ENCODE results near the gene CPNE9. TPM values are rescaled to one million over a fixed set of nuclear protein-coding genes. Genes with fewer than 3 reads are reported as not detected.
A peak's percentile ranks its signal among the peaks of the same experiment; 100 is the strongest.

The CPNE9 gene
- total RNA-seq, 4 donors from 2014 or later, result 0.49 to 3.4 (median 2.1) TPM

DNA sequence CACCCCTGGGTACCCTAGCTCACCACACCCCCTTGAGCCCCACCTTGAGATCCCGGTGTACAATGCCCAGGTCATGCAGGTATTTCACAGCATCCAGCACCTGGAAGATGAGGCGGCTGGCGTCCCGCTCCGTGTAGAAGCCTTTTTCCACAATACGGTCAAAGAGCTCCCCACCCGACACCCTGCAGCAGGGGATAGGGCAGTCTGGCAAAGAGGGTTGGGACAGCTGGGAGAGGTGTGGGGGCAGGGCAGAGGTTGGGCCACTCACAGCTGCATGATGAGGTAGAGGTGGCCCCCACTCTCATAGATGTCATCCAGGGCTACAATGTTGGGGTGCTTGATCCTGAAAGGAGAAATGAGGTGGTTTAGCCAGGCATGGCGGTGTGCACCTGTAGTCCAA, 59.2 kb downstream of the CPNE9 start:
- WGBS, result 90% methylated on average over 8 of the region's 8 CpGs
- no peak for DNase-seq (ENCODE audit: low spot score in 2 of 2)
- no peaks in the 10 kb centered on the region for H3K9me3 ChIP-seq
- H3K27ac ChIP-seq, result no peak overlapping the region
- peaks cover 54% of the 10 kb centered on the region for H3K36me3 ChIP-seq
- H3K4me3 ChIP-seq, result no peak overlapping the region
- no peaks in the 10 kb centered on the region for H3K27me3 ChIP-seq
- TF ChIP-seq EP300 (IDR thresholded peaks at IDR 0.05) (no peak), POLR2A (IDR thresholded peaks at IDR 0.05) (no peak), CTCF (IDR thresholded peaks at IDR 0.05) (no peak), POLR2AphosphoS5 (IDR thresholded peaks at IDR 0.05) (no peak)
- peaks cover 7% of the 10 kb centered on the region for H3K4me1 ChIP-seq

DNA sequence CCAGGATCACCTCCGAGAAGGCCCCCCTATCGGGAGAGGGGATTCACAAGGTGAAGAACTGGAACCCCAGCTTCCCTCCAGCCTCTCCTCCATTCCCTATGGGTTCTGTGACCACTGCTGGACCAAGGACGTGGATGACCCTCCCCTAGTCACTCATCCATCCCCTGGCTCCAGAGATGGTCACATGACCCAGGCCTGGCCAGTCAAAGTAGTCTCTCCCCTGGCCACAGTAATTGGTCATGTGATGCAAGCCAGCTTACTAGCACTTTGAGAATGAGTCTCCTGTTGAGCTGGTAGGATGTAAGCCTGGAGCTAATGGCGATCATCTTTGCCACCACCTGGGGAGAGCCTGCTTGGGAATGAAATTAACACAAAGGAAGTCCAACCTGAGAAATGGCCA, 62.2 kb downstream of the CPNE9 start:
- H3K36me3 ChIP-seq, result peaks cover 26% of the 10 kb centered on the region
- H3K4me1 ChIP-seq, result peaks cover 36% of the 10 kb centered on the region
- WGBS, result 97% methylated on average over 4 of the region's 4 CpGs
- H3K4me3 ChIP-seq, result no peak overlapping the region
- TF ChIP-seq POLR2AphosphoS5 (IDR thresholded peaks at IDR 0.05) (no peak), CTCF (IDR thresholded peaks at IDR 0.05) (no peak), EP300 (IDR thresholded peaks at IDR 0.05) (no peak), POLR2A (IDR thresholded peaks at IDR 0.05) (no peak)
- H3K27me3 ChIP-seq, result no peaks in the 10 kb centered on the region
- H3K9me3 ChIP-seq, result no peaks in the 10 kb centered on the region
- DNase-seq (ENCODE audit: low spot score in 2 of 2), result no peak
- no peak overlapping the region for H3K27ac ChIP-seq

GRCh38 chr3:9767418-9767817, 63.8 kb downstream of the CPNE9 start:
- H3K27me3 ChIP-seq, result no peaks in the 10 kb centered on the region

GRCh38 chr3:9768141-9768775, 64.6 kb downstream of the CPNE9 start:
- TF ChIP-seq CTCF (IDR thresholded peaks at IDR 0.05) (no peak), POLR2A (IDR thresholded peaks at IDR 0.05) (no peak), EP300 (IDR thresholded peaks at IDR 0.05) (no peak), POLR2AphosphoS5 (IDR thresholded peaks at IDR 0.05) (no peak)
- DNase-seq (ENCODE audit: low spot score in 2 of 2), result no peak
- no peak overlapping the region for H3K27ac ChIP-seq
- H3K9me3 ChIP-seq, result no peaks in the 10 kb centered on the region
- peaks cover 7% of the 10 kb centered on the region for H3K36me3 ChIP-seq
- 53% methylated on average over 5 of the region's 6 CpGs for WGBS
- no peaks in the 10 kb centered on the region for H3K27me3 ChIP-seq
- H3K4me3 ChIP-seq, result no peak overlapping the region
- H3K4me1 ChIP-seq, result peaks cover 36% of the 10 kb centered on the region

More at GRCh38 chr3:9767418-9767817, 63.8 kb downstream of the CPNE9 start:
- Histone ChIP-seq H3K9me3 (no peaks in the 10 kb centered on the region), H3K4me1 (peaks cover 36% of the 10 kb centered on the region), H3K36me3 (peaks cover 13% of the 10 kb centered on the region), H3K27ac (no peak overlapping the region), H3K4me3 (no peak overlapping the region)
- TF ChIP-seq POLR2AphosphoS5 (IDR thresholded peaks at IDR 0.05), result no peak
- TF ChIP-seq EP300 (IDR thresholded peaks at IDR 0.05), result no peak
- TF ChIP-seq POLR2A (IDR thresholded peaks at IDR 0.05), result no peak
- TF ChIP-seq CTCF (IDR thresholded peaks at IDR 0.05), result no peak
- no peak for DNase-seq (ENCODE audit: low spot score in 2 of 2)
- 67% methylated on average over 7 of the region's 7 CpGs for WGBS

DNA sequence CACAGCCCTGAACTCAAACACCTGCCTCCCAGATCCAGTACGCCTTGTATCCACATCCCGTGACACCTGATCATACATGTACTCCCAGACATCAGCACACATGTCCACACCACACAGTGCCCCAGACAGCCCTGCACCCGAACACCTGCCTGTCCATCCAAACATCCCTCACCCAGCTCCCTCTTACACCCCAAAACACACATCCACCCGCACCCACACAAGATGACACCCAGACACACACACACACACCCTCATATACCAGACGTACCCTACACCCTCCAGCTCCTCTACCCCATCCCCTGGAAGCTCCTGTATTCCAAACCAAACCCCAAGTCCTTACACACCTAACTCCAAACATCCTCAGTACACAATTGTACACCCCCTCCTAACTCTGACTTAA, 65.4 kb downstream of the CPNE9 start:
- Histone ChIP-seq H3K9me3 (no peaks in the 10 kb centered on the region), H3K4me1 (peaks cover 36% of the 10 kb centered on the region), H3K4me3 (peak overlapping the region; percentile 59), H3K27me3 (no peaks in the 10 kb centered on the region), H3K27ac (peak overlapping the region; percentile 42), H3K36me3 (peaks cover 7% of the 10 kb centered on the region)
- DNase-seq (ENCODE audit: low spot score in 2 of 2), result no peak
- 60% methylated on average over 5 of the region's 5 CpGs for WGBS
- TF ChIP-seq CTCF (IDR thresholded peaks at IDR 0.05) (no peak), POLR2A (IDR thresholded peaks at IDR 0.05) (no peak), POLR2AphosphoS5 (IDR thresholded peaks at IDR 0.05) (no peak), EP300 (IDR thresholded peaks at IDR 0.05) (no peak)
